GM21528 (cell line): Measurements from ENCODE around the gene UTF1.
"Not testable (repeated sequence)": the region's sequence is repeated elsewhere in the genome, so short reads cannot be mapped to it uniquely, and the experiment has no call there.

Source experiments
- ATAC-seq: cut with Tn5 transposase; IDR thresholded peaks from one replicate; pipeline ENCODE4 v1.9.1; 2021; ENCODE audit warnings: mild to moderate bottlenecking, moderate library complexity; ENCODE audit not compliant: unreplicated experiment, low FRiP score

The UTF1 gene

GRCh38 chr10:133207627-133208026 lies 22.4 kb upstream of the UTF1 start:
- ATAC-seq, result no peak

- no peak for ATAC-seq
Measured at GRCh38 chr10:133208466-133208865, 21.6 kb upstream of the UTF1 start.

- no peak for ATAC-seq
Measured at GRCh38 chr10:133209117-133209516, 20.9 kb upstream of the UTF1 start.

- no peak for ATAC-seq
Measured at GRCh38 chr10:133209641-133210040, 20.4 kb upstream of the UTF1 start.

- no peak for ATAC-seq
Measured at GRCh38 chr10:133210398-133211140, 19.4 kb upstream of the UTF1 start.

GRCh38 chr10:133211141-133211830 lies 18.7 kb upstream of the UTF1 start:
- ATAC-seq, result no peak

- ATAC-seq, result no peak
Measured at GRCh38 chr10:133211959-133212852, 17.8 kb upstream of the UTF1 start.

- ATAC-seq, result no peak
Measured at GRCh38 chr10:133212853-133213494, 17.0 kb upstream of the UTF1 start.

GRCh38 chr10:133213641-133214467 lies 16.2 kb upstream of the UTF1 start:
- ATAC-seq, result no peak

GRCh38 chr10:133214468-133215410 lies 15.3 kb upstream of the UTF1 start:
- no peak for ATAC-seq

- no peak for ATAC-seq
Measured at GRCh38 chr10:133215586-133215985, 14.4 kb upstream of the UTF1 start.

GRCh38 chr10:133216776-133217175 lies 13.2 kb upstream of the UTF1 start:
- ATAC-seq, result no peak

- no peak for ATAC-seq
Measured at GRCh38 chr10:133217800-133218589, 12.0 kb upstream of the UTF1 start.

GRCh38 chr10:133218891-133219290 lies 11.1 kb upstream of the UTF1 start:
- ATAC-seq, result no peak

- no peak for ATAC-seq
Measured at GRCh38 chr10:133219782-133220181, 10.2 kb upstream of the UTF1 start.

GRCh38 chr10:133221331-133221730 lies 8.7 kb upstream of the UTF1 start:
- no peak for ATAC-seq

GRCh38 chr10:133221756-133222155 lies 8.3 kb upstream of the UTF1 start:
- not testable (repeated sequence) for ATAC-seq

GRCh38 chr10:133224076-133224475 lies 5.9 kb upstream of the UTF1 start:
- ATAC-seq, result no peak
